Motor neuron (in vitro differentiated cells): ENCODE results near the gene SFTPA2. TPM values are rescaled to one million over a fixed set of nuclear protein-coding genes. Genes with fewer than 3 reads are reported as not detected.
"Not testable (repeated sequence)": the region's sequence is repeated elsewhere in the genome, so short reads cannot be mapped to it uniquely, and the experiment has no call there.

ENCODE experiments used
- ATAC-seq, 8 experiments: fragments of 200-7000 bp; cut with Tn5 transposase; replicated peaks in 6 of 8; 2 replicates each; pipeline ENCODE4 v1.8.0; 2021; ENCODE audit warnings: mild to moderate bottlenecking in 8 of 8, moderate library complexity in 8 of 8
- H3K27ac ChIP-seq, 2 donors: fragments of 250-450 bp; sonication (Bioruptor Pico); 2 replicates each; pipeline ENCODE4 v1.9.0; 2021; ENCODE audit warnings: antibody characterized with exemption in 2 of 2, mild to moderate bottlenecking in 2 of 2, moderate library complexity in 1 of 2
- H3K4me1 ChIP-seq, 2 donors: fragments of 250-450 bp; sonication (Bioruptor Pico); replicated peaks in 1 of 2; 2 replicates each; pipeline ENCODE4 v1.6.1; 2021; ENCODE audit warnings: antibody characterized with exemption in 2 of 2, mild to moderate bottlenecking in 2 of 2, moderate library complexity in 1 of 2
- H3K4me3 ChIP-seq, 5 donors: fragments of 250-450 bp; sonication (Bioruptor Pico); 2 replicates each; pipeline ENCODE4 v1.9.0; 2021; ENCODE audit warnings: antibody characterized with exemption in 5 of 5, mild to moderate bottlenecking in 5 of 5, moderate library complexity in 4 of 5
- WGBS, 10 experiments: fragments of 450-650 bp; shearing (Covaris generic); methylation state at CpG; one replicate each; pipeline ENCODE4 v1.0.0; 2022; 5-methylcytosine and 5-hydroxymethylcytosine counted together
- in situ Hi-C, 9 experiments: fragments of 400-800 bp; cut with MboI; loops; one replicate each; pipeline ENCODE4 v1.15.0; 2021; ENCODE audit warnings: low sequenced_read_pairs in 9 of 9, low pct_unique_long_range_greater_than_20kb in 2 of 9; ENCODE audit not compliant: unreplicated experiment in 9 of 9
- total RNA-seq, 8 experiments: library from RNA; unstranded; fragments of 300-600 nt; gene quantifications; 2 replicates each; pipeline versions ENCODE4 v1.2.3 to v1.2.4, GENCODE V29; 2022

SFTPA2 gene
- 1 to 10 TPM in 1 of 8 experiments, under 1 TPM in 5, not detected in 2; 0.07 to 1.3 (median 0.18) TPM for total RNA-seq

GRCh38 chr10:79560160-79560709 lies at the start of gene SFTPA2:
Gene SFTPA2, minus strand, starts transcription at chr10:79560407. Its CDS starts 924 bp downstream, at chr10:79559483.
- Histone ChIP-seq H3K27ac (no peak within 1 kb of the TSS), H3K4me1 (no peaks in the 10 kb centered on the region), H3K4me3 (no peak within 1 kb of the TSS)
- in situ Hi-C loops, result loop anchor here in 3 of 9 experiments (25.0 kb wide), 1 partner anchor 377 kb away; the partner anchor contains the start of gene SFTPD (in 3 of the 3)
- 70 to 80% methylated on average over 1 of the region's 1 CpG; no CpG with 5 or more reads in 8 of the 10 experiments for WGBS, 10 experiments
- no peak for ATAC-seq

GRCh38 chr10:79608505-79609375 lies 48.5 kb upstream of the SFTPA2 start:
- in situ Hi-C loops, result no loop called here
- H3K27ac ChIP-seq, result no peak overlapping the region
- no peaks in the 10 kb centered on the region for H3K4me1 ChIP-seq
- WGBS, 10 experiments, result 0 to 77% (median 62%) methylated on average over 1 to 17 of the region's 20 CpGs; no CpG with 5 or more reads in 1 of the 10 experiments
- no peak overlapping the region for H3K4me3 ChIP-seq
- ATAC-seq, result peak in 2 of 8 experiments; percentile 48 to 91

GRCh38 chr10:79605308-79605707 lies 45.1 kb upstream of the SFTPA2 start:
- no peaks in the 10 kb centered on the region for H3K4me1 ChIP-seq
- H3K27ac ChIP-seq, result no peak overlapping the region
- in situ Hi-C loops, result no loop called here
- ATAC-seq, result no peak
- H3K4me3 ChIP-seq, result no peak overlapping the region

- 17 to 60% (median 24%) methylated on average over 1 of the region's 1 CpG; no CpG with 5 or more reads in 6 of the 10 experiments for WGBS, 10 experiments
- Histone ChIP-seq H3K4me1 (no peaks in the 10 kb centered on the region), H3K27ac (no peak overlapping the region), H3K4me3 (no peak overlapping the region)
- ATAC-seq, result no peak
- in situ Hi-C loops, result no loop called here
Observed at GRCh38 chr10:79604294-79604693, 44.1 kb upstream of the SFTPA2 start.

- no peak for ATAC-seq
- 40 to 60% (median 40%) methylated on average over 1 to 2 of the region's 2 CpGs; no CpG with 5 or more reads in 7 of the 10 experiments for WGBS, 10 experiments
- Histone ChIP-seq H3K4me1 (no peaks in the 10 kb centered on the region), H3K27ac (no peak overlapping the region), H3K4me3 (no peak overlapping the region)
- in situ Hi-C loops, result no loop called here
Observed at GRCh38 chr10:79602953-79603352, 42.7 kb upstream of the SFTPA2 start.

GRCh38 chr10:79601939-79602338 lies 41.7 kb upstream of the SFTPA2 start:
- no peak for ATAC-seq
- Histone ChIP-seq H3K4me3 (no peak overlapping the region), H3K27ac (no peak overlapping the region), H3K4me1 (no peaks in the 10 kb centered on the region)
- WGBS, 10 experiments, result 0 to 67% (median 25%) methylated on average over 1 of the region's 1 CpG; no CpG with 5 or more reads in 3 of the 10 experiments
- in situ Hi-C loops, result no loop called here

GRCh38 chr10:79599644-79600043 lies 39.4 kb upstream of the SFTPA2 start:
- in situ Hi-C loops, ATAC-seq, H3K4me1 ChIP-seq, H3K27ac ChIP-seq, H3K4me3 ChIP-seq: not testable (repeated sequence)
- WGBS, 10 experiments, result 30 to 92% (median 83%) methylated on average over 2 to 8 of the region's 9 CpGs; no CpG with 5 or more reads in 1 of the 10 experiments

GRCh38 chr10:79595510-79595909 lies 35.3 kb upstream of the SFTPA2 start:
- no peak for ATAC-seq
- H3K4me3 ChIP-seq, result no peak overlapping the region
- H3K27ac ChIP-seq, result no peak overlapping the region
- WGBS, 10 experiments, result 0 to 50% (median 11%) methylated on average over 1 to 3 of the region's 3 CpGs; no CpG with 5 or more reads in 3 of the 10 experiments
- no peaks in the 10 kb centered on the region for H3K4me1 ChIP-seq
- in situ Hi-C loops, result no loop called here

- H3K27ac ChIP-seq, in situ Hi-C loops, H3K4me3 ChIP-seq, H3K4me1 ChIP-seq, ATAC-seq: not testable (repeated sequence)
- WGBS, 10 experiments, result 60% methylated on average over 1 of the region's 3 CpGs; no CpG with 5 or more reads in 9 of the 10 experiments
Observed at GRCh38 chr10:79594565-79594964, 34.4 kb upstream of the SFTPA2 start.

- WGBS, 10 experiments, result 20 to 71% (median 60%) methylated on average over 1 of the region's 1 CpG; no CpG with 5 or more reads in 7 of the 10 experiments
- in situ Hi-C loops, result no loop called here
- Histone ChIP-seq H3K4me3 (no peak overlapping the region), H3K27ac (no peak overlapping the region), H3K4me1 (no peaks in the 10 kb centered on the region)
- no peak for ATAC-seq
Observed at GRCh38 chr10:79593377-79593776, 33.2 kb upstream of the SFTPA2 start.

GRCh38 chr10:79588800-79589199 lies 28.6 kb upstream of the SFTPA2 start:
- Histone ChIP-seq H3K27ac (no peak overlapping the region), H3K4me3 (no peak overlapping the region), H3K4me1 (no peaks in the 10 kb centered on the region)
- no peak for ATAC-seq
- in situ Hi-C loops, result no loop called here

GRCh38 chr10:79586933-79587332 lies 26.7 kb upstream of the SFTPA2 start:
- no peak for ATAC-seq
- H3K4me3 ChIP-seq, result no peak overlapping the region
- no peaks in the 10 kb centered on the region for H3K4me1 ChIP-seq
- H3K27ac ChIP-seq, result no peak overlapping the region
- in situ Hi-C loops, result no loop called here
- WGBS, 10 experiments, result 20 to 80% (median 40%) methylated on average over 1 to 2 of the region's 2 CpGs; no CpG with 5 or more reads in 6 of the 10 experiments

- Histone ChIP-seq H3K4me3 (no peak overlapping the region), H3K27ac (no peak overlapping the region), H3K4me1 (no peaks in the 10 kb centered on the region)
- in situ Hi-C loops, result no loop called here
- 14 to 93% (median 79%) methylated on average over 1 to 9 of the region's 11 CpGs; no CpG with 5 or more reads in 4 of the 10 experiments for WGBS, 10 experiments
- no peak for ATAC-seq
Observed at GRCh38 chr10:79585870-79586527, 25.8 kb upstream of the SFTPA2 start.
